Kidney capillary endothelial cell (primary cell): ENCODE data around the gene PIK3R6.
A peak's percentile ranks its signal among the peaks of the same experiment; 100 is the strongest.

ENCODE experiments used
- DNase-seq: peaks from one replicate; pipeline ENCODE4 v3.0.0-alpha.2; 2018; ENCODE audit warnings: low spot score

The PIK3R6 gene

DNA sequence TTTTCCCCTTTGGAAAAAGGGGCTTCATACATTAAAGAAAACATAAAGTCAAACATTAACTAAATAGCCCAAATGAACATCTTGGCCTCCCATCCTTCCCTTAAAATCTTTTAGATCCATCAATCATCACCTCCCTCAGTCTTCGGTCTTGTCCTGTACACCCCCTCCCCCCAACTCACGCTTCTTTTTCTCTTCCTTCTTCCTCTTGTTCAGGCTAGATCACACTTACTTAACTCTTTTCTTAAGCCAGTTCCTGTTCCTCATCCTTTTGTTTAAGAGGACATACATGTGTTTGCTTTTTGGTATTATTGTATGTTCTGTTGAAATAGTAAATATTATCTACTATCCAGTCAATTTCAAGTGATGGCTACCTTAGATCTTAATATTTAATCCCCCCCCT lies 73.8 kb downstream of the PIK3R6 start:
- no peak for DNase-seq

DNA sequence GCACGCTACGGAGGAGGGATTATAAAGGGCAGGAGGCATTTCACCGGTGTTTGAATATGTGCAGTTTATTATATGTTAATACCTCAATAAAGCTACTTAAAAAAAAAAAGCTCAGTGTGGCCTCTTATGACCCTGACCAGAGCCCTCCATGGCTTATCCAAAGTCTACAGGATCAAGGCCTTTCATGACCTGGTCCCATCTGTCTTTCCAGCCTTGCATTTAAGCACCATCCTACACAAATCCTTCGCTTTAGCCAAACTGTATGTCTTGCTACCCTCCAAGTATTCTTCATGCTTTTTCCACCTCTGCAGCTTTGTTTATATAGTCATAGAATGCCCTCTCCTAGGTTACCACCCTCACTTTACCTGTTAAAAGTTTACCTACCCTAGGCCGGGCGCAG lies 74.8 kb downstream of the PIK3R6 start:
- no peak for DNase-seq

DNA sequence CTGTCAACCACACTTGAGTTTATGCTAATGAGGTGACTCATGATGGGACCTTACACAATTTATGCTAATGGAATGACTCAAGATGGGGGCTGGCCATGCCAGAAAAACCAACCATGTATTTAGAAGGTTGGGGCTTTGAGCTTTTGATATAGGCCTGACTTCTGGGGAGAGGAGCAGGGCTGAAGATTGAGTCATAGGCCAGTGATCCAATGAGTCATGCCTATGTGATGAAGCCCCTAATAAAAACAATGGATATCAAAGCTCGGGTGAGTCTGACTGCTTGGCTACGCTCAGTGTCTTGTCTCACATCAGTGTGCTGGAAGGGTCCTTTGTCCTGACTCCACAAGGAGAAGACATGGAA lies 75.6 kb downstream of the PIK3R6 start:
- DNase-seq: peak; percentile 17

DNA sequence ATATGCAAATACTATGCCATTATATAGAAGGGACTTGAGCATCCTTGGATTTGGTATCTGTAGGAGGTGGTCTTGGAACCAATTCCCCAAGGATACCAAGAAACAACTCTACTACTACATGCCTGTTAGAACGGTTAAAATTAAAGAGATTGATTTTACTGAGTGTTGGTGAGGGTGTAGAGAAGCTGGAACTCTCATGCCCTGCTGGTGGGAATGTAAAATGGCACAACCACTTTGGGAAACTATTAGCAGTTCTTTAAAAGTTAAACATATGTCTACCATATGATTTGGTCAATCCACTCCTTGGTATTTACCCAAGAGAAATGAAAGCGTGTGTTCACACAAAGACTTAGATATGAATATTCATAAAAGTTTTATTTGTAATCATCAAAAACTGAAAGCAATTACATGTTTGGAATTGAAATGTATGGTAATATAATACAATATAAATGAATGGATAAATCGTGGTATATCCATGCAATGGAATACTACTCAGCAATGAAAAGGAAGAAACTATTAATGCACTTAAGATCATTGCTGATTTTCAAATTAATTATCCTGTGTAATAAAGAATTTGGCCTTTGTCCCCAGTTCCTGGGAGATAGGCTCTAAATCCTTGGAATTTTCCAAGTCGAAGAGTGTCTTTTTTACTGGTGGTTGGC lies 76.1 kb downstream of the PIK3R6 start:
- no peak for DNase-seq

- no peak for DNase-seq
These were observed 77.7 kb downstream of the PIK3R6 start for GRCh38 chr17:8789743-8790142.

GRCh38 chr17:8788998-8789397 lies 78.5 kb downstream of the PIK3R6 start:
- DNase-seq: no peak

- DNase-seq: peak; percentile 50
These were observed 81.7 kb downstream of the PIK3R6 start for GRCh38 chr17:8785547-8786413.

DNA sequence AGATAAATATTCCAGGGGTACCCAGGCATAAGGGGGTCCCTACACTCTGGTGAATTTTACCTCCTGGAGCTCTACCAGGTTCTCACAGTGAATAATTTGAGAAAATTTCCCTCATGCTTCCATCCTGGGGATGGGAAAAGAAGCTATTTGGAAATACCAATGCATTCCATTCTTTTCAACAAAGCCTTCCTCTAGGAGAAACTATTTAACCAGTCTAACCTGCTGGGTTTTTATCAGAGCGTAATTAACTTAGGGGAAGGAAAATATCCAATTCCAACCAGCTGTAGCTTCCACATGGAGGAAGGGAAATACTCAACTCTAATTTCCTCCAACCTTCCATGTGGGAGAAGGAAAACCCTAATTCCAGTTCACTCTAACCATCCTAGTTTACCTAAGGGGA lies 85.3 kb downstream of the PIK3R6 start:
- DNase-seq: no peak

GRCh38 chr17:8781776-8782175 lies 85.7 kb downstream of the PIK3R6 start:
- DNase-seq: no peak

DNA sequence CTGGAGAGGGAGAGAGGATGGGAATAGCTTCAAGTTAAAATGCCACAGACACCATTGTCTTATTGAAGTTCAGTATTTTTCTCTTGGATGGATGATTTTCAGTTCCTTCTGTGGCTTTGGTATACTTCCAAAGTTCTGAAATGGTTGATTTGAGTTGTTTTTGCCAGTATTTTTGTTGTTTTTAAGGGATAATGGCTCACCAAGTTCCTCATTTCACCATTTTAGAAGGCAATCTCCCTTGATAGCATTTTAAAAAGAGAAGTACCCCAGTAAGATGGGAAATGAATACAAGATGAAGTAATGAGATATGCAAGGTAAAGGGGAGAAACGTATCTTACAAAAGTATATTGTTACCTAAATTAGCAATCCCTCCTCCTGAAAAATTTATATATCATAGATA lies 90.6 kb downstream of the PIK3R6 start:
- DNase-seq: no peak

DNA sequence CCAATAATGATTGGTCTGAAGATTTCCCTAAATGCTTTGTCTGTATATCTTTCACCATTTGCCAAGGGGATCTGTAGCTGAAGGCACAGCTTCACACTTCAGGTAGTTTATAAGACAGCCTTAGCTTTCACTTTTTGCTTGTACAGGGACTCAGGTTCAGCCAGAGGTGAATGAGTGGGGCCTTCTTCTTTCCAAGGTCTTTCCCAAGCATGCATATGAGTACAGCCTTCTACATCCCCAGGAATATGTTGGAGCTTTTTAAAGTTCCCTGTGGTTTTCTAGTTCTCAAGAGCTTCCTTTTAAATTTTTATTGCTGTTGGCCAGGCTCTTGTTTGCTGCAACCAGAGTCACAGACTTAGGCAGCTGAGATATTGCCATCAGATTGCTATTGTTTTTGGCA lies 91.2 kb downstream of the PIK3R6 start:
- no peak for DNase-seq

GRCh38 chr17:8766731-8767130 lies 100.7 kb downstream of the PIK3R6 start:
- no peak for DNase-seq

DNA sequence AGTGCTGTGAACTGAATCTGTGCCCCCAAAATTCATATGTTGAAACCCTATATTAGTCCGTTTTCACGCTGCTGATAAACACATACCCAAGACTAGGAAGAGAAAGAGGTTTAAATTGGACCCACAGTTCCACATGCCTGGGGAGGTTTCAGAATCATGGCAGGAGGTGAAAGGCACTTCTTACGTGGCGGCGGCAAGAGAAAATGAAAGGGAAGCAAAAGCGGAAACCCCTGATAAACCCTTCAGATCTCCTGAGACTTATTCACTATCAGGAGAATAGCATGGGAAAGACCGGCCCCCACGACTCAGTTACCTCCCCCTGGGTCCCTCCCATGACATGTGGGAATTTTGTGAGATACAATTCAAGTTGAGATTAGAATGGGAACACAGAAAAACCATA lies 105.5 kb downstream of the PIK3R6 start:
- no peak for DNase-seq

GRCh38 chr17:8758137-8758596 lies 109.3 kb downstream of the PIK3R6 start, which contains the start of gene SPDYE4:
SPDYE4 (minus strand) TSS chr17:8758546; CDS start chr17:8758382, 164 bp downstream.
- DNase-seq: no peak

- no peak for DNase-seq
These were observed 110.3 kb downstream of the PIK3R6 start for GRCh38 chr17:8757189-8757588.

DNA sequence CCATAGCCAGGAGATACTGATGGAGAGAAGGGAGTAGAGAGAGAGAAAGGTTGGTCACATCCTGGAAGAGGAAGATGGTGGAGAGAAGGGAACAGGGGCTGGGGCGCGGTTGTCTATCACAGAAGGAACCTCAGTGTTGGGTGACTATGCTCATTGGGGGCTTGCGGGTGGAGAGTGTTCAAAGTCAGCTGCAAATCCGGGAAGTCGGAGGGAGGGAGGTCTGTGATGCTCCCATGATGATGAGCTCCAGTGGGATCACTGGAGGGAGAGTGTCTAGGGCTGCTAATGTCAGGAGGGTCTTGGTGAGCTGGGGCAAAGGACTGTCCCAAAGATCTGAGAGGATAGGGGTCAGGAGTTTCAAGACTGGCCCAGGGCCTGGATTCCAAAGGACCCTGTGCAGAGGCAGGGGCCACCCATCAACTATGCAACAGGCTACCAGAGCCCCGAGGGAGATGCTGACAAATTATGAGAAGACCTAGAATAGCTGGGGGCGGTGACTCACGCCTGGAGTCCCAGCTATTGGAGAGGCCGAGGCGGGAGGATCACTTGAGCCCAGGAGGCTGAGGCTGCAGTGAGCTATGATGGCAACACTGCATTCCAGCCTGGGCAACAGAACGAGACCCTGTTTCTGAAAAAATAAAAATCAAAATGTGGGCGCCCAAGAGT lies 111.8 kb downstream of the PIK3R6 start:
- no peak for DNase-seq

GRCh38 chr17:8754890-8755289 lies 112.6 kb downstream of the PIK3R6 start:
- DNase-seq: no peak

DNA sequence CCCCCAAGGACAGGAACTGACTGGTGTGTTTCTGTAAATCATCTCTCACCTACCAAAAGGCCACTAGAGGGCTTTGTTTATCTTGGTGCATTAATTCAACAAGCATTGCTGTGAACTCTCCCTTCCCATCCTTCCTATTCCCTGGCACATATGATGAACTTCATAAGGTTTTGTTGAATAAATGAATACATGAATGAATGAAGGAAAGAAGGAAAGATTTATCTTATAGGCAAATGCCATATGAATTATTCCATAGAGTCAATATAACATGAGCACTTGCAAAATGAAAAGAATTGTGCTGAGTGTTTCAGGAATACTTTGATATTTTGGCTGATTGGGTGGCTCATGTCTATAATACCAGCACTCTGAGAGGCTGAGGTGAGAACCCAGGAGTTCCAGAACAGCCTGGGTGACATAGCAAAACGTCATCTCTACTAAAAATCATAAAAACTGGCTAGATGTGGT lies 113.5 kb downstream of the PIK3R6 start:
- peak; percentile 15 for DNase-seq

DNA sequence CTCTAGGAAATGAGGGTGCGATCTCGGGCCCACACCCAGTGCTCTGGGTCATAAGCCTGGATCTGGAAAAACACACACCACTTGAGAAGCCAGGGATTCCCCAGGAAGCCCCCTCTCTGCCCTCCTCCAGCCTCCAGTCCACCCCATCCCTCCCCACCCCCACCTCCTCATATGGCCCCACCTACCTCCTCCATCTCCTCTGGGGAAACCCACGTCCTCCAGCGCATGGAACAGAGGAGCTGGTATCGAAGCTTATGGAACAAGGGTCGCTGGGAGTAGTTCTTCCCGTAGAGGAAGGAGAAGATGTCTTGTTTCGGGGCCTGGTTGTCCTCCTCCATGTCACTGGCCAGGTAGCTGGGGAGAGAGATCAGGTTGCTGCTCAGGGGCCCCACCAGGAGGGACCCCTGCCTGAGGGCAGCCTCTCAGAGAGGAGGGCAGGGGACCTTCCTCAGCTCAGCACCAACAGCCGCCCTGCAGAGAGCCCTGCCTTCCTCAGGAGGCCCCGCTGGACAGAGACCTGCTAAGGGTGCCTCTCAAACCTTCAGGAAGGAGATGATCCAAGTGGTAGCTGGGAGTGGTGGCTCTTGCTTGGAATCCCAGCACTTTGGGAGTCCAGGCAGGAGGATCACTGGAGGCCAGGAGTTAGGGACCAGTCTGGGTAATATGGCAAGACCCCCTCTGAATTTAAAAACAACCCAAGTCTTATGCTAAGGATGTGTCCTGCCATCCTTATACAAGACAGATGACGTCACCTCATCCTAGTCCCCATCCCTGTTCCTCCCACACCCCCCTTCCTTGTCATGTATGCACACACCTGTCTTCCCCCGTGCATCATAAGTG lies 114.1 kb downstream of the PIK3R6 start:
- DNase-seq: no peak
